ENCODE measurements around the gene GPANK1. TPM values are rescaled to one million over a fixed set of nuclear protein-coding genes. Genes with fewer than 3 reads are reported as not detected.

GPANK1 gene
- total and polyA plus RNA-seq, 2 of the 13 experiments (the other 11 are each of a cell fraction or from before 2014, with no cell fraction given): 15.4 to 22.8 TPM

GRCh38 chr6:31619805-31620585 is 44.8 kb downstream of the GPANK1 start (continued):
- TF ChIP-seq IKZF5 (CRISPR knock-in tag; IDR thresholded peaks at IDR 0.05) (no peak), SALL1 (CRISPR knock-in tag; IDR thresholded peaks at IDR 0.05) (peak; percentile 73), GTF2F1 (IDR thresholded peaks at IDR 0.05; ENCODE audit: low read length) (peak; percentile 76; the same call in 1 of the 2 replicates), ARHGAP35 (CRISPR knock-in tag; IDR thresholded peaks at IDR 0.05; ENCODE audit: borderline replicate concordance) (0 out of 2 replicates have a peak, but pooled peaks have one; percentile 35), MLLT10 (CRISPR knock-in tag; IDR thresholded peaks at IDR 0.05) (no peak), FIP1L1 (IDR thresholded peaks at IDR 0.05; ENCODE audit: borderline replicate concordance, insufficient read depth, low read depth, low read length) (0 out of 2 replicates have a peak, but pooled peaks have one; percentile 63), HOXA3 (CRISPR knock-in tag; IDR thresholded peaks at IDR 0.05) (no peak; the same call in none of the 2 replicates), ZNF83 (CRISPR knock-in tag; IDR thresholded peaks at IDR 0.05; ENCODE audit: borderline replicate concordance) (no peak), ZBTB46 (CRISPR knock-in tag; IDR thresholded peaks at IDR 0.05; ENCODE audit: borderline replicate concordance) (no peak), SMARCE1 (IDR thresholded peaks at IDR 0.05; ENCODE audit: borderline replicate concordance) (no peak), ZNF329 (CRISPR knock-in tag; IDR thresholded peaks at IDR 0.05; ENCODE audit: low read depth) (no peak), TAF1 (CRISPR knock-in tag; IDR thresholded peaks at IDR 0.05) (no peak; the same call in 1 of the 2 replicates), ZSCAN25 (CRISPR knock-in tag; IDR thresholded peaks at IDR 0.05) (no peak), BRCA1 (CRISPR knock-in tag; IDR thresholded peaks at IDR 0.05) (0 out of 2 replicates have a peak, but pooled peaks have one; percentile 67), KLF13 (CRISPR knock-in tag; IDR thresholded peaks at IDR 0.05) (no peak), GMEB1 (CRISPR knock-in tag; IDR thresholded peaks at IDR 0.05; ENCODE audit: borderline replicate concordance) (peak; percentile 95), SETDB1 (CRISPR knock-in tag; IDR thresholded peaks at IDR 0.05; ENCODE audit: borderline replicate concordance) (no peak), ZBTB34 (CRISPR knock-in tag; IDR thresholded peaks at IDR 0.05) (peak; percentile 93; the same call in 1 of the 2 replicates), SMARCC2 (IDR thresholded peaks at IDR 0.05) (no peak), RNF219 (CRISPR knock-in tag; IDR thresholded peaks at IDR 0.05) (0 out of 2 replicates have a peak, but pooled peaks have one; percentile 52), RARA (CRISPR knock-in tag; IDR thresholded peaks at IDR 0.05) (peak; percentile 6; the same call in 1 of the 2 replicates)

Measured in HepG2 (cell line).